HFF-Myc (cell line): ENCODE measurements around the gene USP36.

Experiments
- DNase-seq: peaks from one replicate; pipeline ENCODE4 v3.0.0-alpha.2; 2011; ENCODE audit warnings: low read depth; ENCODE audit errors: extremely low read depth
- H3K4me3 ChIP-seq: replicated peaks from 2 replicates; pipeline ENCODE4 v1.5.1; 2011; ENCODE audit warnings: low read depth, mild to moderate bottlenecking, control low read depth, low read length
- CTCF ChIP-seq: IDR thresholded peaks from 2 replicates; pipeline ENCODE4 v1.5.1; 2012; ENCODE audit warnings: mild to moderate bottlenecking, low read depth, low read length, control low read depth; ENCODE audit errors: missing control alignments

USP36 gene

DNA sequence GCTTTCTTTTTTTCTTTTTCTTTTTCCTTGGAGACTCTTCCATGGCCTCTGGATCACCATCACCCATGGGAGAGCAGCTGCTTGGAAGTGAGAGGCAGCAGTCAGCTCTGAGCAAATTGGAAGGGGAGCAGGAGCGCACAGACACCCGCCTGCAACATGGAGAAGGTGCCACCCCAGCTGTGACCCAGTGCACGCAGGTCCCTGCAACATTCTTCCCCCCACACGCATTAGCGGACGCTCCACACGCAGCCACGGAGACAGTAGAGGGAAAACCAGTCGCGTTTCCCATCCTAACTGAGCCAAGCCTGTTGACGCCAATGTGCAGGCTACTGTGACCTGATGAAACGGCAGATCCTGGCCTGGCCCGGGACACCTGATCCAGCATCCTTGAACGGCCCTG is 38.2 kb downstream of the USP36 start:
- no peak for DNase-seq
- H3K4me3 ChIP-seq = no peak overlapping the region
- TF ChIP-seq CTCF = no peak

DNA sequence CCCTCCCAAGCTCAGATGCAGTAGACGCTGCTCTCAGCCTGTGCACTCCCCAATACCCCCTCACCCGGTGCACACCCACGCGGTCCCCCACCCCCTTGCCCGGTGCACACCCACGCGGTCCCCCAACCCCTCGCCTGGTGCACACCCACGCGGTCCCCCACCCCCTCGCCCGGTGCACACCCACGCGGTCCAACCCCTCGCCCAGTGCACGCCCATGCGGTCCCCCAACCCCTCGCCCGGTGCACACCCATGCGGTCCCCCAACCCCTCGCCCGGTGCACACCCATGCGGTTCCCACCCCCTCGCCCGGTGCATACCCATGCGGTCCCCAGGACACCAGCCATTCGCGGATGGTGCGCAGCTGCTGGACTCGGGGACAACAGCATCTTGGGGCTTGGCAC is 38.6 kb downstream of the USP36 start:
- H3K4me3 ChIP-seq = no peak overlapping the region
- DNase-seq = no peak
- no peak for TF ChIP-seq CTCF

DNA sequence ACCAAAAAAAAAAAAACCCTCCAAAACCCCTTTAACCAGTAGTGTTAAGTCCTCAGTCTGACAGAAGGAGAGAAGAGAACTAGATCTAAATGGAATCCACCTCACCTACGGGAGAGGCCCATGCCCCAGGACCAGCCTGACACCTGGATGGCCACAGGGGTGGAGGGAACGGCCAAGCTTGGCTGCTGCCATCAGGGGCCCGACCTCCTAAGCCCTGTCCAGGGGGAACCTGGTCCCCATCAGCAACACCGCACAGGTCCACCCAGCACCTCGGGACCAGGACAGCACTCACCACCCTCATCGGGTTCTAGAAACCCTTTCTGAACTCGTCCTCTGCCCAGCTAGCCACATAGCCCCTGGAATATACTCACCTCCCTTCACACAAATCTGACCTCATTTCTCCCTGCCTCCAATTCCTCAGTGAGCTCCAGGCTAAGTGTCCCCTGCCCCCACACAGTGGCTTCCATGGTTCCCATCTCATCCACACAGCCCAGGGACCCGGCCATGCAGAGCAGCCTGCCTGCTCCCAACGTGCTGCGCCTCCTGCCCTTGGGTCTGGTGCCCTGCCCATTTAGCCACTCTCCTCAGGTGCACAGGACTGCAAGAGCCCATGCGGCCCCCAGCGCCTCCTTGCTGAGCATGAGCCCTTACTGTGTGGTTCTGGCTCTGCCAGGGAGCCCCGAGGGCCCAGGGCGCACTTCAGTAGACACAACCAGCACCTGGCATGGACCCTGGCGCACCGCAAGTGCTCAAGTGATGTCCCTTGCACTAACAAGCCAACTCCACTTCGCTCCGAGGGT is 40.3 kb downstream of the USP36 start:
- DNase-seq = no peak
- H3K4me3 ChIP-seq = no peak overlapping the region
- TF ChIP-seq CTCF = no peak

DNA sequence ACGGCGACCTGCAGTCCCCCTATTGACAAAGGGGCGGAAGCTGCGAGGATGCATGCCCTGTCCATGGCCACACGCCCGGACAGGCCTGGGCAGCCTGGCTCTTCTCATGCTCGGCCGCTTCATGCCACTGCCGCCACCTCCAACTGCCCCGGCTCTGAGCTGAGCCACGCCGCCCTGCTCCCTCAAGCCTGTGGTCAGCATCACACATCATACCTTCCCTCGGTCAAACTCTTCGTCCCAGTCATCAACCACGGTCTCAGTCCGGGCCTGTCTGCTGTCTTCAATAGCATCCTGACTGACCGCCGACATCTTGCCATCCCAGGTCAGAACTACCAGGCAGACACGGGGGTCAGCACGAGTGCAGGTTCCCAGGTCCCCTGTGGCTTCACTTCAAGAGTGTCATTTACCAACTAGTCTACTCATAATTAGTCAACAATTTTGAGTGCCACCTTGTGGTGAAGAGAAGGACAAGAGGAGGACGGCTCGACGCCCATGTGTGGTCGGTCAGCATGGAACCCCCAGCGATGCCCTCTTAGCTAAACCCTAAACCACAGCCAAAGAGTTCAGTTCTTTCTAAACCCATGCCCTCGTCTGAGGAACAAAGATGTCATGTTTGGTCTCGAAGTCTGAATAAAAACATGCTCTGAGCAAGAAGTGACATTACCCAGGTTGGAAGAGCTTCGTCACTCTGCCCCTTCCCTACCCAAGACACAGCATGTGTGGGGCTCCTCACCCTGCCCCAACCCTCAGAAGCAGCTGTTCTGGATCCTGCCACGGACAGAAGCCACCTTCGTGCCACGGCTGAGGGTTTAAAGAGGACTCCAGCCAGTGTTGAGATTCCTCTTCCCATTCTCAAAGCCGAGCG is 41.7 kb downstream of the USP36 start:
- TF ChIP-seq CTCF = peak; percentile 36
- no peak for DNase-seq
- H3K4me3 ChIP-seq = no peak overlapping the region

DNA sequence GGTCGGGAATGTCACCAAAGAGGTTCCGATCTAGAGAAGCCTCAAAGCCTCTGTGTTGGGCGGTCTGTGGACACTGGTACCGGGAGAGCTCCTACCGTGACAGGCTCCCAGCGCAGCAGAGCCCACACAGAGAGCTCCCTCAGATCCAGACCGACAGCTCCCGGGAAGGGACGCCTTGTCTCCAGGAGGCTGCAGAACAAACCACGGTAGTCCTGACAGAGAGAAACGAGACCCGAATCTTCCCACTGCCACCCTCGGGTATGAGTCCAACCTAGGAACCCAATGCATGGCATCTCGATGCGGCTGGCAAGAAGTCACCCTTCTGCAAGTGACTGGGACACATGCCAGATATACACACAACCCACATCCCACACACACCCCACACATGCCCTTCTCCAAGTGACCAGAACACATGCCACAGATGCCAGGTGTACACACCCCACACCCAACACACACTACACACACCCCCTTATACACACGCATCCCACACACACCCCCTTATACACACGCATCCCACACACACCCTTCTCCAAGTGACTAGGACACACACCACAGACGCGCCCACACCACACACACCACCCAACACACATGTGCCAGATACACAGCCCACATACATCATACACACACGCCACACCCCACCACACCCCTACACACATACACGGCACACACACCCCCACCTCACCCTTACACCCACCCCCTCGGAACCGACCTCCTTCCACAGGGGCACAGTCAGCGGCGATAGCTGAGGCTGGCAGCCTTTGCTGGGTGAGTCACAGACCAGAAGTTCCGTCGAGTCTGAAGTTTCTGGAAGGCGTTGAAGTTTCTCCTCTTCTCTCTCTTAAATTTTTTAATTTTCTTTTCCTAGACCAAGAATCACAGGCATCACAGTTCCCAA is 42.7 kb downstream of the USP36 start:
- no peak overlapping the region for H3K4me3 ChIP-seq
- no peak for TF ChIP-seq CTCF
- DNase-seq = no peak

GRCh38 chr17:78797213-78797612 is 43.4 kb downstream of the USP36 start:
- no peak for TF ChIP-seq CTCF
- DNase-seq = no peak
- H3K4me3 ChIP-seq = no peak overlapping the region
